Fibroblast of lung (primary cell): Measurements from ENCODE around the gene CFB. TPM values are rescaled to one million over a fixed set of nuclear protein-coding genes. Genes with fewer than 3 reads are reported as not detected.

Experiments
- DNase-seq, 2 donors: peaks; one replicate each; pipeline versions ENCODE4 v3.0.0 to v3.0.0-alpha.2; 2010; ENCODE audit warnings: low read depth in 2 of 2
- H2AFZ ChIP-seq: 2 replicates; pipeline ENCODE4 v1.5.1; 2012; ENCODE audit warnings: low read length, control low read depth, inconsistent platforms
- H3K27ac ChIP-seq: 2 replicates; pipeline ENCODE4 v1.5.1; 2011; ENCODE audit warnings: low read length, control low read depth; ENCODE audit not compliant: insufficient read depth
- H3K27me3 ChIP-seq: 2 replicates; pipeline ENCODE4 v1.5.1; 2011; ENCODE audit warnings: mild to moderate bottlenecking, low read length; ENCODE audit not compliant: control insufficient read depth, insufficient read depth
- H3K36me3 ChIP-seq: 2 replicates; pipeline ENCODE4 v1.5.1; 2011; ENCODE audit warnings: low read length; ENCODE audit not compliant: control insufficient read depth, insufficient read depth
- H3K4me1 ChIP-seq: 2 replicates; pipeline ENCODE4 v1.5.1; 2011; ENCODE audit warnings: low read length; ENCODE audit not compliant: control insufficient read depth, insufficient read depth; ENCODE audit errors: extremely low read depth
- H3K4me2 ChIP-seq: 2 replicates; pipeline ENCODE4 v1.5.1; 2011; ENCODE audit warnings: low read length, control low read depth; ENCODE audit not compliant: insufficient read depth; ENCODE audit errors: extremely low read depth
- H3K4me3 ChIP-seq, 4 experiments: fragments of 200-600 bp in 1 of 4; sonication (generic) in 1 of 4; replicated peaks in 1 of 4; 2 replicates each; pipeline ENCODE4 v1.5.1; 2011 to 2016; ENCODE audit warnings: low read length in 4 of 4, low read depth in 3 of 4, mild to moderate bottlenecking in 3 of 4, control low read depth in 2 of 4, inconsistent platforms in 1 of 4, mixed read lengths in 1 of 4; ENCODE audit not compliant: insufficient read depth in 1 of 4; ENCODE audit errors: control extremely low read depth in 1 of 4
- H3K79me2 ChIP-seq: 2 replicates; pipeline ENCODE4 v1.5.1; 2012; ENCODE audit warnings: mild to moderate bottlenecking, low read length, inconsistent platforms; ENCODE audit not compliant: control insufficient read depth, insufficient read depth
- H3K9ac ChIP-seq: 2 replicates; pipeline ENCODE4 v1.5.1; 2011; ENCODE audit warnings: mild to moderate bottlenecking, low read length, control low read depth; ENCODE audit not compliant: insufficient read depth
- H3K9me3 ChIP-seq: 2 replicates; pipeline ENCODE4 v1.5.1; 2012; ENCODE audit warnings: low read depth, low read length; ENCODE audit not compliant: control insufficient read depth, insufficient read depth
- H4K20me1 ChIP-seq: 2 replicates; pipeline ENCODE4 v1.5.1; 2011; ENCODE audit warnings: low read length; ENCODE audit not compliant: control insufficient read depth, insufficient read depth; ENCODE audit errors: extremely low read depth
- CTCF ChIP-seq, 2 donors: IDR thresholded peaks in 1 of 2; conservative IDR thresholded peaks in 1 of 2; 1 replicate in 1 of 2; 2 replicates in 1 of 2; pipeline ENCODE4 v1.5.1; 2011 to 2012; ENCODE audit warnings: low read length in 2 of 2, control low read depth in 1 of 2, inconsistent platforms in 1 of 2, low read depth in 1 of 2, mild to moderate bottlenecking in 1 of 2
- EZH2 ChIP-seq: IDR thresholded peaks from 2 replicates; pipeline ENCODE4 v1.5.1; 2012; ENCODE audit warnings: low read length, control low read depth, mild to moderate bottlenecking; ENCODE audit errors: missing control alignments
- polyA plus RNA-seq, 2 donors: library from polyadenylated mRNA; depleted of rRNA in 1 of 2; stranded (reverse) in 1 of 2; unstranded in 1 of 2; fragments of >200 nt; gene quantifications; 2 replicates each; pipeline ENCODE4 v1.2.1, GENCODE V29; 2011 to 2012; ENCODE audit warnings: missing spikeins in 1 of 2
- total RNA-seq: library from RNA; depleted of rRNA; stranded (reverse); fragments of >200 nt; gene quantifications from 2 replicates; pipeline ENCODE4 v1.2.1, GENCODE V29; 2014

CFB gene
- total and polyA plus RNA-seq, 2 donors (not counting 1 experiment from before 2014, with no cell fraction given): 21.7 to 62.9 TPM

- H3K4me3 ChIP-seq: peak within 1 kb of the TSS; percentile 81 to 97 (median 91)
- H3K4me2 ChIP-seq: peak within 1 kb of the TSS; percentile 97
- peaks cover 12% of the 10 kb centered on the region for H3K4me1 ChIP-seq
- H3K27ac ChIP-seq: peak within 1 kb of the TSS; percentile 74
- peaks cover 9% of the 10 kb centered on the region for H3K79me2 ChIP-seq
- no peaks in the 10 kb centered on the region for H3K27me3 ChIP-seq
- peaks cover 3% of the 10 kb centered on the region for H3K36me3 ChIP-seq
- TF ChIP-seq EZH2 (no peak), CTCF (conservative IDR thresholded peaks at IDR 0.05 in 1 of 2, IDR thresholded peaks at IDR 0.05 in 1 of 2; ENCODE audit: low read depth in 1 of 2, low read length in 2 of 2) (no peak)
- no peaks in the 10 kb centered on the region for H3K9me3 ChIP-seq
- H3K9ac ChIP-seq: peak within 1 kb of the TSS; percentile 64
- H4K20me1 ChIP-seq: no peaks in the 10 kb centered on the region
- H2AFZ ChIP-seq: peak within 1 kb of the TSS; percentile 97
- DNase-seq: peak; percentile 69 to 72
These were observed 48.1 kb upstream of the CFB start, which contains the start of gene EHMT2 for GRCh38 chr6:31897612-31898382. Gene EHMT2 (minus strand): TSS chr6:31897698. CDS start chr6:31897677, 21 bp downstream.

- Histone ChIP-seq H2AFZ (no peak overlapping the region), H4K20me1 (no peaks in the 10 kb centered on the region), H3K9me3 (no peaks in the 10 kb centered on the region), H3K4me3 (peak overlapping the region; percentile 79 to 97 (median 91)), H3K79me2 (peaks cover 9% of the 10 kb centered on the region), H3K27ac (no peak overlapping the region), H3K4me2 (peak overlapping the region; percentile 97), H3K27me3 (no peaks in the 10 kb centered on the region), H3K36me3 (peaks cover 1% of the 10 kb centered on the region), H3K9ac (no peak overlapping the region), H3K4me1 (peaks cover 13% of the 10 kb centered on the region)
- peak; percentile 47 for DNase-seq
- TF ChIP-seq CTCF (conservative IDR thresholded peaks at IDR 0.05 in 1 of 2, IDR thresholded peaks at IDR 0.05 in 1 of 2; ENCODE audit: low read depth in 1 of 2, low read length in 2 of 2) (no peak), EZH2 (no peak)
These were observed 47.4 kb upstream of the CFB start for GRCh38 chr6:31898383-31899011.

GRCh38 chr6:31899215-31899614, 46.7 kb upstream of the CFB start:
- TF ChIP-seq CTCF (conservative IDR thresholded peaks at IDR 0.05 in 1 of 2, IDR thresholded peaks at IDR 0.05 in 1 of 2; ENCODE audit: low read depth in 1 of 2, low read length in 2 of 2) (no peak), EZH2 (no peak)
- Histone ChIP-seq H3K36me3 (peaks cover 1% of the 10 kb centered on the region), H3K4me1 (peaks cover 13% of the 10 kb centered on the region), H3K9me3 (no peaks in the 10 kb centered on the region), H4K20me1 (no peaks in the 10 kb centered on the region), H3K9ac (no peak overlapping the region), H3K27me3 (no peaks in the 10 kb centered on the region), H3K79me2 (peaks cover 9% of the 10 kb centered on the region), H3K27ac (no peak overlapping the region), H3K4me3 (no peak overlapping the region), H2AFZ (no peak overlapping the region), H3K4me2 (no peak overlapping the region)
- DNase-seq: no peak
